ELF-1 (cell line): ENCODE results near the gene DMRTB1.

ENCODE experiments used
- DNase-seq: peaks from one replicate; pipeline ENCODE4 v3.0.0-alpha.2; 2016; ENCODE audit warnings: low read depth, low spot score

The DMRTB1 gene

DNA sequence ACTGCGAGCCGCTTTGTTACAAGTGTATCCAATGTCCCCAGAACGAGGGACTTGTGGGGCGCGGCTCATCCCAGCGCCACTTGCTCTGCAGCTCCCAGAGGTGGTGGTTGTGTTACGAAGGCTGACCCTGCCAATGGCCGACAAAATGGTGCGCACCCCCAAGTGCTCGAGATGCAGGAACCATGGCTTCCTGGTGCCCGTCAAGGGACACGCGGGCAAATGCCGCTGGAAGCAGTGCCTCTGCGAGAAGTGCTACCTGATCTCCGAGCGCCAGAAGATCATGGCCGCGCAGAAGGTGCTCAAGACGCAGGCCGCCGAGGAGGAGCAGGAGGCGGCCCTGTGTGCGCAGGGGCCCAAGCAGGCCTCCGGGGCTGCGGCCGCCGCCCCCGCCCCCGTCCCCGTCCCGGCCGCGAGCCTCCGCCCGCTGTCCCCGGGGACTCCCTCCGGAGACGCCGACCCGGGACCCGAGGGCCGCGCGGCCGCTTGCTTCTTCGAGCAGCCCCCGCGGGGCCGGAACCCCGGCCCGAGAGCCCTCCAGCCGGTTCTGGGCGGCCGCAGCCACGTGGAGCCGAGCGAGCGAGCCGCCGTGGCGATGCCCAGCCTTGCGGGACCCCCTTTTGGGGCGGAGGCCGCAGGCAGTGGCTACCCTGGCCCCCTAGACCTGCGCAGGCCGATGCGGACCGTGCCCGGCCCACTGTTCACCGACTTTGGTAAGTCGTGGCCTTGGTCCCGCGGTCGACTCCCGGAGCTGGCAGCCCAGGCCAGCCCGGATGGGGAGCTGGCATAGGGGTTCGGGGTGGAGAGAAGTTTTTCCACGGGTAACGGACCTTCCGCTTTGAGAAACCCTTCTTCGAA, at the start of gene DMRTB1:
Gene DMRTB1, plus strand, starts transcription at position 79 of the 855 bp plus-strand sequence. Its CDS starts 55 bp downstream, at position 134.
- no peak for DNase-seq

DNA sequence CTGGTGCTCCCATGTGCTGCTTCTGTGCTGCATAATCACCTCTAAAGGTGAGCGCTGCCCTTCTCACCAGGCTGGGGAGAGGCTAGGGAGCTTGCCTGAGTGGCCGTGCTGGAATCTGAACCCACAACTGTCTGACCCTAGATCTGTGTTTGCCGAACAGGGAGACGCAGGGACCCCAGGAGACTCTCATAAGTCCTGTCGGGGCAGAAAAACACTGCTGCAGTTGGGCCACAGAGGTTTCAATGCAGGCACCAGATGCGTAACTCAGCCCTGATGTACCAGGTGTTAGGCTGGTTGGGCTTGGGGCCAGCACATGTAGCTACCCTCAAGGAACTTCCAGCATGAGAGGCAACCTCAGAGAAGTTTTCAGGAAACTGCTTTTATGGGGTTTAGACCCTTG, 49.5 kb upstream of the DMRTB1 start:
- DNase-seq, result peak; percentile 80

DNA sequence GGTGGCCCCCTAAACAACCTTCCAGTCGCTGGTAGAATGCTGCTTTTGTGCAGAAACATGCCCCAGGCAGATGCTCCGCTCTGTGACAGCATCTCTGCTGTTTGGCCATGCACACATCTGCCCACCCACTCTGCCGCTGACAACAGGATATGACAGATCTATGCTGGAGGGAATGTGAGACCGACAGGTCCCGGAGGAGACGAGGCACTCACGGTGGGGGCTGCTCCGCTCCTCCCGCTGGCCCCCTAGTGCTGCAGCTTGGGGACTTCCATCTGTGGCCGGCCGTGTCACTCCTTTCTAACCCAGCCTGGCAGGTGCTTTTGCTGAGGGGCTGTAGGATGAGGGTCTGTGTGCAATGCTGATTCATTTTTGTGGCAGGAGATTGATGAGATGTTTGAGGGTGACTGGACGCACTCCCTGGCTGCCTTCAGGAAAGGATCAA, 49.1 kb upstream of the DMRTB1 start:
- DNase-seq, result peak; percentile 80

DNA sequence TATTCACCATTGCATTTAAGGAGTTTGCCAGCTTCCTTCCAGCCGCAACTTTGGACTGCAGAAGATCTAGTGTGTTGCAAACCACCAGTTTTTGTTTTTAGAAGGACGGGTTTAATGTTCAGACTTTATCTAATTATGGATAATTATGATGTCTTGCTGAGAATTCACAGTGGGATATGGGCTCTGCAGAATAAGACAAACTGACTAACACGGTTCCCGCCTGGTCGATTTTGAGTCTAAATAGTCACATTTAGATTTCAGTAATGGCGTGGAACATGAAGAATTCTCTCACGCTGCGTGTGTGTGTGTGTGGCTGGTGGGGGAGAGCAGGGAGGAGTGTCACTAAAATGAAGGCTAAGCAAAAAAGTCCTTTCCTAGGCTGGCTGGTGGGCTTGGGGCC, 48.5 kb upstream of the DMRTB1 start:
- no peak for DNase-seq

DNA sequence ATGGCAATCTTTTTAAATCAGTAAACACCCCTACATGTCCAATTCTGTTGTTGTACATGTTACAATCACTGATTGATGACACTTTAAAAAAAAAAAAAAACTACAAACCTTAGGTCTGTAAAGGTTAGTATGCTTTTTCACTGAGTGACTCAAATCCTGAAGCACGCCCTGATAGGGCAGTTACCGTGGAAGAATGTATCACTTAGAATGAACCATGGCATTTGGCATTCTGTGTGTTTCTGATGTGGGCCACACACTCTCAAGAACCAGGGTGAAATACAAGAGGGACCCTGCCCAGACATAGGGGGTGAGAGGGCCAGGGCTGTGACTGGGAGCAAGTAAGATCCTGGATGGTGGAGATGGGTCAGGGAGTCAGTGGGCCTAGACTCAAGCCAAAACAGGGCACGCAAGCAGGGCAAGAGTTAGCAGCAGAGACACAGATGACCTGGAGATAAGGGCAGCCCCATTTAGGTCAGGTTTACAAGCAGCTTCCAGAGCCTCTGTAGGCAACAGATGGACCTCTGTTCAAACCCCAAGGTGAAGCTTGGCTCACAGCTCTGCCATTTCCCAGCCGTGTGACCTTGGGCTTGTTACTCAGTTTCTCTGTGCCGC, 47.6 kb upstream of the DMRTB1 start:
- DNase-seq, result no peak

DNA sequence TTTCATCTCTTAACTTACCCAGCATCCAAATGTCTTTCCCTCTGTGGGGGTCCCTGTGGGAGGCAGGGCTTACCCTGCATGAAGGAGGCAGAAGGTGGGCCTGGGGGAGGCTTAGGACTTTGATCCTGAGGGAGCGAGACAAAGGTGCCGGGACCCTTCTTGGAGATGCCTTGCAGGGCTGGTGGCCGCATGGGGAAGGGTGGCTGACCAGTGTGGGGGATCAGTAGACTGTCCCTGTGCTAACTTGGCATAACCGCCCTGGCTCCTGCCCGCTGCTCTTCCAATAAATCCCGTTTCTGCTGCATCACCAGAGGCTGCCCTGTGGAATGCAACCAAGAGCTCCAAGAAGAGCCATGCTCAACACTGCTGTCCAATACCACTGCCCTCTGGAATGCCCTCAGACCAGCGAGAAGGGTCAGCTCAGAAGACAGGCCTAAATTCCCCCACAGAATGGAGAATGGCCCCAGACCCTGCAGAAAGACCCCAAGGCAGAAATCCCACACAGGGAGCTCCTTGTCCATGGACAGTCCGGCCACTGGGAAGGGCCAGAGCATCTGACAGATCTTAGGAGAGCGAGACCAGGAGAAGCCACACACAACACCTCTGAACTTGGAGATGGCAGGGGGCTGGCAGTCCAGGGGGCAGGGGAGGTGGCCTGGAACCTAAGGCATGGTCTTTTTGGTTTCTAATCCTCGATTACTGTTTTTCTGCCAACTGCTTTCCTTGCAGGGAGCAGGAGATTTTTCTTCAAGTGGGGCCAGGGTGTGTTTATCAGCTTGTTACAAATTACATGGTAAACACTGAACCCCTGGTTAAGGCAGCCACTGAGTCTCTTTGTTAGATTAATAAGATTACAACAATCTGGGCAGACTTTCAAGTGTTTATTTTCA, 46.7 kb upstream of the DMRTB1 start:
- no peak for DNase-seq

DNA sequence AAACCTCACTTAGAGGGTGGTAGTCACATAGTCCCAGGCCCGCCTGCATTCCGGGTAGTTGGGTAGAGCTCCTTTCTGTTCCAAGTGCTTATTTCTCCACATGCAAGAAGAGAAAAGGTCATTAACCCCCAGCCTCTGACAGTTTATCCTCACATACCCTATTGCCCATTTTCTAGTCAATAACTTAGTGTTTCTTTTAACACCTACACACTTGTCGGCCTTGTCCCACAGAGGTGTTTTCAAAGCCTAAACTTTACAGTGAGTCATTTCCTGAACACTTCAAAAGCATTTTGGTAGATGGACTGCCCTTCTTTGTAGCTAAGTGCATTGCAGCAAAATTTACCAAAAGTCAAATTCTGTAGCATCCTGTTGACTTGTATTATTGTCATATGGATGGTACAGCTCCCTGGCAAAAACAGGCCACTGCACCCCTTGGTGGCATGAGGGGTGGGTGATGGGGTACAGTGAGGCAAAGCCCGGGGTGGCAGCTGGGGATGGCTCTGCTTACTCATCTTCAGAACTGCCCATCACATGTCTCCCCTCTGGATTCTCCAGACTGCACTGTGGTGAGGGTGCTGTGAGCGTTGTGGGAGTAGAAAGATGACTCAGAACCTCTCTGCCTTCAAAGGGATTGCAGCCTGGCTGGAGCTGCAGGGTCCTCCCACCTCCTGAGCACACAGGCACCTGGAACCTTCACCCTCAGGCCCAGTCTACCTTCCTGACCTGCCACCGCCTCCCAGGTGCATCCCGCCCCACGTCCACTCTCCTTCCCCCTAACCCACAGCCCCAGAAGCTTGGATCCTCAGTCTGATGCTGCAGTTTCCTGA, 45.8 kb upstream of the DMRTB1 start:
- DNase-seq, result no peak

DNA sequence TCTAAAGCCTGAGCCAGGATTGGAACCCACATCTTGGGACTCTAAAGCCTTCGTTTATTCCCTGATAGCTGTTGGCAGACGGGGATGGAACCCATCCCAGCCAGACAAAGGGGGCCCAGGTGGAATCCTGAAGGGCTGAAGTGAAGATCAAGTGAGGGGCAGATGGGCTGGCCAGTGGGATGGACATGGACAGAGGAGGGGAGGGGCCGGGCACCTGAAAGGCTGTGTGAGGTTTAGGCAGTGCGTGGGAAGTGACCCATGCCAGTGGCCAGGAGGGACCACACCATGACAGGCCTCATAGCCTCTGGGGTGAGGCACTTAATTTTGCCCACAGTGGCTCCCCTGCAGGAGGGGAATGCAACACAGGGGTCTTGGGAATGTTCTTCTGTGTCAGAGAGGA, 44.6 kb upstream of the DMRTB1 start:
- no peak for DNase-seq

DNA sequence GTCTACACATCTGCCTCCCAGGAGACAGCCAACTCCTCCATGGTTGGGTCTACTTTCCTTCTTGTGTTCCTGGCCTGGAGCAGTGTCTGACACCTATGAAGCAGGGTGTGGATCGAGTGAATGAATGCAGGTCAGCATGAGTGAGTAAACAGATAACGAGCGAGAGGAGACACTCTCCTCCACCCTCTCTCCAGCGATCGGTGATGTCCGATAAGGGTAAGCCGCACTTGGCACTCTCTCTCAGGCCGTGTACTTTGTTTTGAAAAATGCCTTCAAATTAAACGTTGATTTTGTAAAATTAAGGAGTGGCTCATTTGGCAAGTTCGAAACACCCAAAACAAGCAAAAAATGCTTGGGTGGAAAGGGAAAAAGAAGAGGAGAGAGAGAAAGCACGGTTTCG, 43.8 kb upstream of the DMRTB1 start:
- DNase-seq, result no peak

DNA sequence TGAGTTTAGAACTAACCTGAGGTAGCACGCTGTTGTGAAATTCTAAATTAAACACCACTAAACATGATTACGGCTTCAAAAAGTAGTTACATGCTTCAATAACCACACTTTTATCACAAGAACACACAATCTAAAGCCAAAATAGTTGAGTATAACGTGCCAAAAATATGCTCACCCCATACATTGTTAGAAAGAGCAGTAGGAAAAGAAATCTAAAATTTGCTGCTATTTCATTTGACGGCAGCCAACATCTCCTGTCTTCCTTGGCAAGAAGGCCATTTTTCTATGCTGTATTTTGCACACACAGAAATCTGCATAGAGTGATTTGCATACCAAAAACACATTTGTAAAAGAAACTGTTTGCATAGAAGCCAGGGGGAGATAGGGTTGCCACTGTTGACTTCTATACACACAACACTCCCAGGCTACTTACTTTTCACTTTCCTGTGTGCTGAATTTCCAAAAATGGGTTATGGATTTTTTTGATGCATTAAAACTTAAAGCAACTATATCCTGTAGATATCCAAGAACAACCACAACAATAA, 42.9 kb upstream of the DMRTB1 start:
- no peak for DNase-seq

DNA sequence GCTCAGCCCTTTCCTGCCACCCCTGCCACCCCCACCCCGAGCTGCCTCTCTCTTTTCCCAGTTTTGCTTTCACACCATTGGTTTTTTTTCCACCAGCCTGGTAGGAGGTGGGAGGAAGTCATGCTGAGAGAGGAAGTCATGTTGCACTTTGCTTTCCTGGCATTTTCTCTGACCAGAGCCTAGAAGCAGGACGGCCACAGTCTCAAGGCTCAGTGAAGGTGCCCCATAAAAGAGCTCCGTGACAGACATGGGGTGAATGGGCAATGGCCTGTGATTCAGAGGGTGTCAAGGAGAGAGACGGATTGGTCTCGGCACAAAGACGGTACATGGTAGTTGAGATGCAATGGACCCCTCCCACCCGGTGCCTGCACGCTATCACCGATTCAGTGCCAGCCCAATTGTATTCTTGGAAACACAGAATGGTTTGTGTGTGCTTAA, 42.1 kb upstream of the DMRTB1 start:
- no peak for DNase-seq

DNA sequence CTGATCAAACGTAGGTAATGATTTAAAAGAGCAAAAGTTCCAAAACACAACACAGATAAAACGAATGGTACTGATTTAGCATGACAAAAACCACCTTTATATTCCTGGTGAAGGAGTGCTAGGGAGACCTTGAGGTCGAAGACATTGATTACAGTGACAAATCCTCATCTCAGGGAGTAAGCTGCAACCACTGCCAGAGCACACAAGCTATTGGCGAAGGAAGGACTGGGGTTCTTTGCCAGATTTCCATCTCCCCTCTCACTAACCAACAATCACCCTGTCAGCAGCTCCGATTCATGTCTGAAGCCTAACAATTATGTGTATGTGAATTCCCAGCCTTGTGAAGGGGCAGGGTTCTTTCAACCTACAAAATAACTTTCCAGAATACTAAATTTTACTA, 40.2 kb upstream of the DMRTB1 start:
- DNase-seq, result no peak

DNA sequence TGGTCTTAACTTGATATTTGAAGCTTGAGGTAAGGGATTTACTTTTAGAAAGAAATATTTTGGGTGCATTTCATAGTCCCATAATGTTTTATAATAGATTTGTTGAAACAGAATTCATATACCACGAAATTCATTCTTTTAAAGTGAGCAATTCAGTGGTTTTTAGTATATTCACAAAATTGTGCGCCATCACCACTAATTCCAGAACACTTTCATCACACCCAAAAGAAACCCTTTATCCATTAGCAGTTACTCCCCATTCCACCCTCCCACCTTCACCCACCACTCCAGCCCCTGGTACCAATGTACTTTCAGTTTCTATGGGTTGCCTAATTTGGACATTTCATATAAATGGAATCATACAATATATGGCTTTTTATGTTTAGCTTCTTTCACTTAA, 38.9 kb upstream of the DMRTB1 start:
- no peak for DNase-seq

DNA sequence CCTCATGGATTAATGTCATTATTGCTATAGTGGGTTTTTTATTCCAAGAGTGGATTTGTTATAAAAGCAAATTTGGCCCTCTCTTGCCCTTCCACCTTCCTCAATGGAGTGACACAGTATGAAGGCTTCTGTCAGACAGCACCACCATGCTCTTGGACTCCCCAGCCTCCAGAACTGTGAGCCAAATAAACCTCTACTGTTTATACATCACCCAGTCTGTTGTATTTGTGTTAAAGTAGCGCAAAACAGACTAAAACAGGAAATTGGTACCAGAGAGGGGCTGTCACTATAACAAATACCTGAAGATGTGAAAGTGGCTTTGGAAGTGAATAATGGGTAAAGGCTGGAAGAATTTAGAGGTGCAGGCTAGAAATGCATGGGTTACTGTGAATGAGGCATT, 38.0 kb upstream of the DMRTB1 start:
- no peak for DNase-seq

DNA sequence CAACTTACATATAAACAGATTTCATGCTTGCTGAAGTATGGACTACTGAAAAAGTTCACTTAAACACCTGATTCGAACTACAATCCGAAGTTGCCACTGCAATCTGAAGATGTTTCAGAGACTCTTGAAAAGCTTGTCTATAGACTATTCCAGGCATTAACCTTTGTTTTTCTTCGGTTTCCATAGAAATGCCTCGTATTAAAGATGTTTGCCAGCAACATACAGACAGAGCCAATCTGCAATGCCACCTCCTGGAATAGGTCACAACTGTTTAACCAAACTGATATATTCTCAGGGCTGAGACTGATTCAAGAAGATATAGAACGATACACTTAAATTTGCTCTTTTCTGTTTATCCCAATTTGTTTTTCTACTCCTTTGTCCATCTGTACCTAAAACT, 28.9 kb upstream of the DMRTB1 start:
- DNase-seq, result no peak

DNA sequence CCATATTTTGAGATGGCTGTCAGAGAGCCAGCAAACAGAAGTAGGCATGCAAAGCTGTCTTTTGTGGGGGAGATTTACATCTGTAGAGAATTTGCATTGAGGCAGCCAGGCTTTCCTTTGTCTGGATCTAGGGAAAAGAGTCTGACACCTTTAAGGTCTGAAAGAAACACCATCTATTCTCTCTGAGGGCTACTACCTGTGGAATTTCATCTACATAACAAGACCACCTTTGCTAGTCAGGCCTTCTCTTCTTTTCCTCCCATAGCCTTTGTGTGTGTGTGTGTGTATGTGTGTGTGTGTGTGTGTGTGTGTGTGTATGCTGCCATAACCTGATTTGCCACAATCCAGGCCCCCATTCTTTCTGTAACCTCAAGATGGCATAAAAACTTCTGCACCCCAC, 28.4 kb upstream of the DMRTB1 start:
- DNase-seq, result peak; percentile 81

DNA sequence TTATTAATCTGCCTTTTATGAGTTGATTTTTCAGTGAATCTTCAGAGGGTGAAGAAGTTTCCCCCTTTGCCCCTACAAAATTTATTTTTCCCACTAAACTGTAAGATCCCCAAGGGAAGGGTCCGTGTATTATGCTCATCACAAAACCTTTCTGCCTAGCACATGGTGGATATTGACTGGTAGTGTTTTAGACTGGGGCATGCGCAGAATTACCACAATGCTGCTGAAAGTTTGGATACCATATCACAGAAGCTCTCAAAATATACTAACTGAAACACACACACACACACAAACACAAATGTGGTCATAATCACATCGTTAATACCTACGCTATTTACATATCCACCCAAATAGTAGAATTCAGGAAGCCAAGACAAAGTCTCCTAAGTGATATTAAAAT, 28.0 kb upstream of the DMRTB1 start:
- no peak for DNase-seq

DNA sequence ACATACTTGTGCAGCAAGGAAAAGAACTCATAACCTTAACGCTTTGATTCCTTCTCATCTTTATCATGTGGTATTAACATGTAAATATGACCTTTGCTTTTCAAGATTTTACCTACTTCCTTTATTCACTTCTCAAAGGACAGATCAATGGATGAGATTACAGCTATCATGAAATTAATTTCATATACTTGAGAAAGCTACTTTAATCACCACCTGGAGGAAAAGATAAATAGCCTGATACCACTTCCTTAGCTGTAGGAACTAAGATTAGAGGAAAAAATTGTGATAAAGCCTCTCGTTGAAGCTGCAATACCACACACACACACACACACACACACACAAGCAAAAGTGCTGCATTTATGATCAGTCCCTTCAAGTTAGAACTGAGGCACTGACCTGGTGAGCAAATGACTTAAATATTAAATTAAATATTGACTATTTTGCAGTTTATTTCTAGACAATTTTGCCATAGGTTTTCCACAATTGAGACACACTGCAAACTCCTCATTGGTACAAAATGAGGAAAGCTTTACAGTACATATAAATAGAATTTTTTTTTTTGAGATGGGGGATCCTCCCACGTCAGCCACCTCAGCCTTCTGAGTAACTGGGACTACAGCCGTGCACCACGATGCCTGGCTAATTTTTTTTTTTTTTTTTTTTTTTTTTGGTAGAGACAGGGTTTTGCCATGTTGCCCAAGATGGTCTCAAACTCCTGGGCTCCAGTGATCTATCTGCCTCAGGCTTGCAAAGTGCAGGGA, 27.2 kb upstream of the DMRTB1 start:
- DNase-seq, result no peak

DNA sequence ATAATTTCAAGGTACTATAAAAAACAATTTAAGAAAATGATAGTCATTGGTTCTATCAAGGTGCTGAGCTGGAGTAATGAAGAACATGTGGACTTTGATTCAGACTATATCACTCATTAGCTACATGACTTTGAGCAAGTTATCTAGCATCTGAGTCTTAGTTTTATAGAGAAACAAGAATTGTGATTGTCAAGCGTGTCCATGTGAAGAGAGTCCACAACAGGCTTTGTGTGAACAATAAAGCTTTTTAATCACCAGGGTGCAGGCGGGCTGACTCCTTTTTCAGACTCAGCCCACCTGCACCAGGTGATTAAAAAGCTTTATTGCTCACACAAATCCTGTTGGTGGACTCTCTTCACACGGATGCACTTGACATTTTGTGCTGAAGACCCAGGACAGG, 26.6 kb upstream of the DMRTB1 start:
- DNase-seq, result no peak

DNA sequence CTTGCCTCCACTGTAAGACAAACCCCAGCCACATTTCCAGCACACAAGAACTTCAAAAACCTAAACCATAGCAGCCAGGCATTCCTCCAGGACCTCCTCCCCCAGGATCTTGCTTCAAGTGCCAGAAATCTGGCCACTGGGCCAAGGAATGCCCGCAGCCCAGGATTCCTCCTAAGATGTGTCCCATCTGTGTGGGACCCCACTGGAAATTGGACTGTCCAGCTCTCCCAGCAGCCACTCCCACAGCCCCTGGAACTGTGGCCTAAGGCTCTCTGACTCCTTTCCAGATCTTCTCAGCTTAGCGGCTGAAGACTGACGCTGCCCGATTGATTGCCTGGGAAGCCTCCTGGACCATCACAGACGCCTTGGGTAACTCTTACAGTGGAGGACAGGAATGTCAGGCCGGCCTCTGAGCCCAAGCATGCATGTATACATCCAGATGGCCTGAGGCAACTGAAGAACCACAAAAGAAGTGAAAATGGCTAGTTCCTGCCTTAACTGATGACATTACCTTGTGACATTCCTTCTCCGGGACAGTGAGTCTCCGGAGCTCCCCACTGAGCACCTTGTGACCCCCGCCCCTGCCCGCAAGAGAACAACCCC, 24.7 kb upstream of the DMRTB1 start:
- peak; percentile 88 for DNase-seq
